Ovary (tissue), 3 donors: ENCODE results near the gene NID2.

Source experiments
- CTCF ChIP-seq, 3 donors: fragments of 450-650 bp in 2 of 3; fragments of 200-600 bp in 1 of 3; IDR thresholded peaks; one replicate each; pipeline versions ENCODE4 v1.5.1 to v1.8.0; 2016 to 2022; ENCODE audit warnings: antibody characterized with exemption in 3 of 3, mild to moderate bottlenecking in 1 of 3
- EP300 ChIP-seq: sonication (generic); formaldehyde crosslinking; IDR thresholded peaks from one replicate; pipeline ENCODE4 v1.6.1; 2017; ENCODE audit warnings: antibody characterized with exemption
- donor health status: DM: no; HTN: no; CAD: no.

- TF ChIP-seq CTCF (IDR thresholded peaks at IDR 0.05) (no peak), EP300 (no peak)
Observed at GRCh38 chr14:52026901-52027300, 42.0 kb downstream of the NID2 start.
